Activated CD4-positive, alpha-beta T cell treated with anti-CD3 and anti-CD28 coated beads, Interleukin-2, Interleukin-4, amounts not matched to agents 100 ng/mL and 50 ng/mL, durations not matched to agents 16 hours and 8 hours (primary cell): ENCODE results near the gene PATE1.

Source experiments
- DNase-seq: peaks from one replicate; pipeline ENCODE4 v3.0.0-alpha.2; 2020; ENCODE audit warnings: low spot score

The PATE1 gene

GRCh38 chr11:125790825-125791224 is 44.7 kb downstream of the PATE1 start:
- DNase-seq = no peak

GRCh38 chr11:125797641-125798040 is 51.6 kb downstream of the PATE1 start:
- DNase-seq = no peak
